SK-N-SH treated with all-trans-retinoic acid at 6 μM for 48 hours (cell line): ENCODE measurements around the gene HCFC1.

Source experiments
- ATAC-seq: fragments of 200-7000 bp; cut with Tn5 transposase; 3 replicates; pipeline ENCODE4 v1.9.1; 2020; ENCODE audit warnings: mild to moderate bottlenecking, moderate library complexity
- ARNTL ChIP-seq: fragments of 450-650 bp; formaldehyde crosslinking; IDR thresholded peaks from 2 replicates; pipeline ENCODE4 v1.5.0; 2020; ENCODE audit warnings: low read depth, mild to moderate bottlenecking, moderate library complexity, borderline replicate concordance
- BACH2 ChIP-seq: fragments of 250-450 bp; sonication (Bioruptor Pico); IDR thresholded peaks from 2 replicates; pipeline ENCODE4 v1.9.0; 2021; ENCODE audit warnings: mild to moderate bottlenecking, borderline replicate concordance
- CSDC2 ChIP-seq: fragments of 250-450 bp; sonication (Bioruptor Pico); IDR thresholded peaks from 2 replicates; pipeline ENCODE4 v1.5.0; 2020; ENCODE audit warnings: mild to moderate bottlenecking, moderate library complexity
- CSRNP3 ChIP-seq: fragments of 250-450 bp; sonication (Bioruptor Pico); IDR thresholded peaks from 2 replicates; pipeline ENCODE4 v1.5.1; 2021; ENCODE audit warnings: mild to moderate bottlenecking, moderate library complexity
- ESRRG ChIP-seq: fragments of 250-450 bp; sonication (Bioruptor Pico); IDR thresholded peaks from 2 replicates; pipeline ENCODE4 v1.6.1; 2021; ENCODE audit warnings: mild to moderate bottlenecking
- GLIS3 ChIP-seq: fragments of 250-450 bp; sonication (Bioruptor Pico); IDR thresholded peaks from 2 replicates; pipeline ENCODE4 v1.5.0; 2020; ENCODE audit warnings: mild to moderate bottlenecking, moderate library complexity
- ISL1 ChIP-seq: fragments of 250-450 bp; sonication (Bioruptor Pico); IDR thresholded peaks from 2 replicates; pipeline ENCODE4 v2.1.2; 2022; ENCODE audit warnings: mild to moderate bottlenecking, moderate library complexity
- OSR1 ChIP-seq: fragments of 250-450 bp; sonication (Bioruptor Pico); IDR thresholded peaks from 2 replicates; pipeline ENCODE4 v1.8.0; 2022; ENCODE audit warnings: moderate library complexity, mild to moderate bottlenecking, inconsistent platforms
- PATZ1 ChIP-seq: fragments of 250-450 bp; sonication (Bioruptor Pico); IDR thresholded peaks from 2 replicates; pipeline ENCODE4 v1.8.0; 2020; ENCODE audit warnings: mild to moderate bottlenecking, moderate library complexity, borderline replicate concordance
- PPARA ChIP-seq: fragments of 250-450 bp; sonication (Bioruptor Pico); IDR thresholded peaks from 2 replicates; pipeline ENCODE4 v1.5.0; 2020; ENCODE audit warnings: mild to moderate bottlenecking, borderline replicate concordance
- RARB ChIP-seq: fragments of 250-450 bp; sonication (Bioruptor Pico); IDR thresholded peaks from 2 replicates; pipeline ENCODE4 v1.8.0; 2021; ENCODE audit warnings: mild to moderate bottlenecking, moderate library complexity
- SNAI2 ChIP-seq: fragments of 250-450 bp; sonication (Bioruptor Pico); IDR thresholded peaks from 2 replicates; pipeline ENCODE4 v1.5.0; 2020; ENCODE audit warnings: mild to moderate bottlenecking, moderate library complexity
- TCF4 ChIP-seq: fragments of 250-450 bp; sonication (Bioruptor Pico); IDR thresholded peaks from 2 replicates; pipeline ENCODE4 v1.8.0; 2021; ENCODE audit warnings: mild to moderate bottlenecking, moderate library complexity, borderline replicate concordance
- TOX ChIP-seq: fragments of 250-450 bp; sonication (Bioruptor Pico); IDR thresholded peaks from 2 replicates; pipeline ENCODE4 v1.8.0; 2021; ENCODE audit warnings: mild to moderate bottlenecking, moderate library complexity, borderline replicate concordance
- TSHZ2 ChIP-seq: fragments of 250-450 bp; sonication (Bioruptor Pico); IDR thresholded peaks from 2 replicates; pipeline ENCODE4 v1.5.0; 2020; ENCODE audit warnings: mild to moderate bottlenecking, moderate library complexity
- ZC3H10 ChIP-seq: fragments of 250-450 bp; sonication (Bioruptor Pico); IDR thresholded peaks from 2 replicates; pipeline ENCODE4 v1.5.1; 2021; ENCODE audit warnings: mild to moderate bottlenecking, moderate library complexity
- ZFP3 ChIP-seq: fragments of 250-450 bp; sonication (Bioruptor Pico); IDR thresholded peaks from 2 replicates; pipeline ENCODE4 v1.5.0; 2020; ENCODE audit warnings: mild to moderate bottlenecking, moderate library complexity
- ZFP30 ChIP-seq: fragments of 450-650 bp; formaldehyde crosslinking; IDR thresholded peaks from 2 replicates; pipeline ENCODE4 v1.5.0; 2022; ENCODE audit warnings: mild to moderate bottlenecking, moderate library complexity
- ZNF565 ChIP-seq: fragments of 450-650 bp; formaldehyde crosslinking; conservative IDR thresholded peaks from 2 replicates; pipeline ENCODE4 v1.5.0; 2020; ENCODE audit warnings: low read depth, mild to moderate bottlenecking, moderate library complexity
- ZNF70 ChIP-seq: fragments of 450-650 bp; formaldehyde crosslinking; IDR thresholded peaks from 2 replicates; pipeline ENCODE4 v1.5.0; 2020; ENCODE audit warnings: mild to moderate bottlenecking, moderate library complexity
- ZNF8 ChIP-seq: fragments of 450-650 bp; formaldehyde crosslinking; IDR thresholded peaks from 2 replicates; pipeline ENCODE4 v1.5.0; 2020; ENCODE audit warnings: mild to moderate bottlenecking, moderate library complexity

The HCFC1 gene

GRCh38 chrX:153928846-153929245 is 42.8 kb downstream of the HCFC1 start (continued):
- TF ChIP-seq PATZ1 (CRISPR knock-in tag), result no peak
- TF ChIP-seq PPARA (CRISPR knock-in tag), result no peak
- no peak for TF ChIP-seq ISL1 (CRISPR knock-in tag)
- TF ChIP-seq BACH2 (CRISPR knock-in tag), result no peak
- no peak for TF ChIP-seq RARB (CRISPR knock-in tag)
- no peak for TF ChIP-seq ZC3H10
- TF ChIP-seq SNAI2 (CRISPR knock-in tag), result no peak

- ATAC-seq, result peak; percentile 95
- no peak for TF ChIP-seq PPARA (CRISPR knock-in tag)
- no peak for TF ChIP-seq ISL1 (CRISPR knock-in tag)
- no peak for TF ChIP-seq RARB (CRISPR knock-in tag)
- no peak for TF ChIP-seq TCF4 (CRISPR knock-in tag)
- no peak for TF ChIP-seq ZNF8 (CRISPR knock-in tag)
- TF ChIP-seq ZNF565 (CRISPR knock-in tag), result no peak
- TF ChIP-seq CSDC2, result peak; percentile 12; the same call in 1 of the 2 replicates
- TF ChIP-seq GLIS3 (CRISPR knock-in tag), result no peak
- 0 out of 2 replicates have a peak, but pooled peaks have one; percentile 28 for TF ChIP-seq TSHZ2 (CRISPR knock-in tag)
Observed at GRCh38 chrX:153927922-153928760, 43.5 kb downstream of the HCFC1 start.

- TF ChIP-seq ZFP30 (CRISPR knock-in tag) (no peak), ARNTL (no peak), OSR1 (CRISPR knock-in tag) (no peak), ZNF565 (CRISPR knock-in tag) (no peak), ZNF8 (CRISPR knock-in tag) (no peak), TSHZ2 (CRISPR knock-in tag) (no peak), SNAI2 (CRISPR knock-in tag) (no peak), ZFP3 (CRISPR knock-in tag) (no peak), TOX (CRISPR knock-in tag) (no peak), PPARA (CRISPR knock-in tag) (no peak), ZNF70 (CRISPR knock-in tag) (no peak), ESRRG (CRISPR knock-in tag) (no peak), CSRNP3 (CRISPR knock-in tag) (no peak), BACH2 (CRISPR knock-in tag) (no peak), ISL1 (CRISPR knock-in tag) (no peak), ZC3H10 (no peak)
- no peak; the same call in 1 of the 3 replicates for ATAC-seq
Observed at GRCh38 chrX:153927672-153927921, 44.0 kb downstream of the HCFC1 start.
